GM19463 (cell line): ENCODE results near the gene LRBA.
"Not testable (repeated sequence)": the region's sequence is repeated elsewhere in the genome, so short reads cannot be mapped to it uniquely, and the experiment has no call there.

ENCODE experiments used
- ATAC-seq: cut with Tn5 transposase; IDR thresholded peaks from one replicate; pipeline ENCODE4 v1.9.1; 2021; ENCODE audit warnings: mild to moderate bottlenecking, moderate library complexity; ENCODE audit not compliant: unreplicated experiment

The LRBA gene

DNA sequence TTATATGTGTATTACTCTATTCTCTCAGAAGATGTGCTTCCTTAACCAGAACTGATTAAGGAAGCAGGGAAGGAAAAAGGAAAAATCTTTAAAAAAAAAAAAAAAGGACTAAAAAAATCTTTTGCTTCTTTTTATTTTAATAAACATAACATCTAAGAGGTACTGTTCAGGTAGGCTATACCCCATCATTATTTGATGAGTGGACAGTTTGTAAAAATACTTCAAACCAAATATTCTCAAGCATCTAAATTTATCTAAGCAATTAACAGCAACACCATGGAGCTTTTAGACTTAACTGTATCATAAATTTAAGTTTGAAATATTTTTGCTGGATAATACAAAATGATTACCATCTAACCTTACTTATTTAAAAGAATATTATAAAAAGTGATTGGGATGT lies 264.3 kb downstream of the LRBA start:
- no peak for ATAC-seq

DNA sequence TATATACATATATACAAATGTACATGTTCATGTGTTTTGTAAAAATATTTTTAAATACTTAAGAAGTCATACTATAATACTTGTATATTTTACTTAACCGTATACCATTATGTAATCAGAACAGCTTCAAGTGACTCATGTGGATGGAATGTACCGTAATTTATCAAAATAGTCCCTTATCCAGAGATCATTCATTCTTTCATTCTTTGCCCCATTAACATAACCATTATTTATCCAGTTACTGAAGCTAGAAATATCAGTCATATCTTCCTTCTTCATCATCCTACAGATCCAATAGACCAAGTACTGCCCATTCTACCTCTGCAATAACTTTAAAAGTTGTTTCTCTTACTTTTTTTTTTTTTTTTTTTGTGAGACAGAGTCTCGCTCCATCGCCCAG lies 268.9 kb downstream of the LRBA start:
- no peak for ATAC-seq

DNA sequence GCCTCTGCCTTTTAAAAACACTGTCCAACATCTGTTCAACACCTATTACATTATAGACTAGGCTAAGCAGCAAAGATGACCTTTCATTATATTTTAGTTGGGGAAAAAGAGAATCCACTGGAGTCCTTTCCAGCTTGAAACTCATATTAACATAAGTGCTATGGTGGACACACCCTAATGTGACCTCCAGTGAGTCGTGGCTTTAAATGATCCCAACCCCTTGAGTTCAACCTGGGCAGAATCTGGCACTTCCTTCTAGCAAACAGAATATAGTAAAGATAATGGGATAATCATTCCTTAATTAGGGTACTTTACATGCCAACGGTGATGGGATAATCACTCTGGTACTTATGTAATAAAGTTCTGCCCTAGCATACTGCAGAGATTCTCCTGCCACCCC lies 270.5 kb downstream of the LRBA start:
- ATAC-seq, result no peak

DNA sequence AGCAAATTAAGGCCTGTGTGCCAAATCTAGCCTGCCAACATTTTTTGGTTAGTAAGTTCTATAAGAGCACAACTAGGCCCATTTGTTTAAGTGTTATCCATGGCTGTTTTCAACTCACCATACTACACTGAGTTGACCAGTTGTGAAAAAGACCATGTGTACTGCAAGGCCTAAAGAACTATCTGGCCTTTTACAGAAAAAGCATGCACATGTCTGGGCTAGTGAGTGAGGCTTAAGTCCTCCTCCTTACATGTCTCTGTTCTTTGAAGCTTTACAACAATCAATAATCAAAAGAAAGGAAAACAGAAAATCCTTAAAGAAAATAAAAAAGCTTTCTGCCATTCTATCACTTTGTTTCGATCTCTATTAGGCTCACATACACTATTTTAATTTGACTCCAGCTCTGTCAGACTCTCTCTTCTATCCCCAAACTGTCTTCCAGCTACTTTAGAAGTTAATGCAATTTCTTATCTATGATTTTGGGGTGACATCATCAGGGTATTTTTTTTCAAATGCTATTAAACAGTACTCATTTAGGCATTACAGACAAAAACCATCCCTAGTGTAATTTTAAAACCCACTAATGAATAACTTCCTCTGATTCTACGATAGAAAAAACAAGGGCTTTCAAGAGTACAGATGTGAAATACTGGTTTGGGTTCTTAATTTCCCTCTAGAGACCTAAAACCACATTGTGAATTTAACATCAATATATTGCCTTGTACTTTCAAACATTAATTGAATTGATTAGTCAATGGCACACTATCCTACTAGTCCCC lies 271.3 kb downstream of the LRBA start:
- no peak for ATAC-seq

DNA sequence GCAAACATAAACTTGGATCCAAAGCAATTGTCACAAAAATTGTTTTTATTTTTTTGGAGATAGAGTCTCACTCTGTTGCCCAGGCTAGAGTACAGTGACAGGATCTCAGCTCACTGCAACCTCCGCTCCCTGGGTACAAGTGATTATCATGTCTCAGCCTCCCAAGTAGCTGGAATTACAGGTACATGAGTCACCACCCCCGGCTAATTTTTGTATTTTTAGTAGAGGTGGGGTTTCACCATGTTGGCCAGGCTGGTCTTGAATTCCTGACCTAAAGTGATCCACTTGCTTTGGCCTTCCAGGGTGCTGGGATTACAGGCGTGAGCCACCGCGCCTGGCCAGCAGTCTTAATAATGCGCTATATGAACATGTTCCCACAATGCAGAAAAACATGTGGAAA lies 272.2 kb downstream of the LRBA start:
- not testable (repeated sequence) for ATAC-seq

DNA sequence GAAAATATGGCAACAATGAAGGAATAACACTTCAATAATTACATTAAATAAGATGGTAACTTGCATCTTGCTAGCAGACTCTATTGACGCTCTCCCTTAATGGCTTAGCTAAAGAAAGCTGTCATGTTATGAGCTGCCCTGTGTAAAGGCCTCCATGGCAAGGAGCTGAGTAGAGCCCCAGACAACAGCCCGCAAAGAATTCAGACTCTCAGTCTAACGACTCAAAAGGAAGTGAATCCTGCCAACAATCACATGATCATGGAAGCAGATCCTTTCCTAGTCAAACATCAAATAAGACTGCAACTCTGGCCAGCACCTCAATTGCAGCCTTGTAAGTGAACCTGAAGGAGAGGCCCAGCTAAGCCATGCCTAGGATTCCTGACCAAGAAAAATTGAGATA lies 275.5 kb downstream of the LRBA start:
- no peak for ATAC-seq

DNA sequence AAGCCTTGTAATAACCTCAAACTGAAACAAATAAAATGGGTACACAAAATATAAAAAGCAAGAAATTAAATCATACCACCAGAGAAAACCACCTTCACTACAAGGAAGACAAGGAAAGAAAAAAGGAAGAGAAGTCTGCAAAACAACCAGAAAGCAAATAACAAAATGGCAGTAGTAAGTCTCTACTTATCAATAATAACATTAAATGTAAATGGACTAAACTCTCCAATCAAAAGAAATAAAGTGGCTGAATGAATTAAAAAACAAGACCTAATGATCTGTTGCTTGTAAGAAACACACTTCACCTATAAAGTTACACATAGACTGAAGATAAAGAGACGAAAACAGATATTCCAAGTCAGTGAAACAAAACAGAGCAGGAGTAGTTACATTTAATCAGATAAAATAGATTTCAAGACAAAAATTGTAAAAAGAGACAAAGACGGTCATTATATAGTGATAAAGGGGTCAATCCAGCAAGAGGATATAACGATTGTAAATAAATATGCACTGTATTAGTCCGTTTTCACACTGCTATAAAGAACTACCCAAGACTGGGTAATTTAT lies 289.0 kb downstream of the LRBA start:
- no peak for ATAC-seq

DNA sequence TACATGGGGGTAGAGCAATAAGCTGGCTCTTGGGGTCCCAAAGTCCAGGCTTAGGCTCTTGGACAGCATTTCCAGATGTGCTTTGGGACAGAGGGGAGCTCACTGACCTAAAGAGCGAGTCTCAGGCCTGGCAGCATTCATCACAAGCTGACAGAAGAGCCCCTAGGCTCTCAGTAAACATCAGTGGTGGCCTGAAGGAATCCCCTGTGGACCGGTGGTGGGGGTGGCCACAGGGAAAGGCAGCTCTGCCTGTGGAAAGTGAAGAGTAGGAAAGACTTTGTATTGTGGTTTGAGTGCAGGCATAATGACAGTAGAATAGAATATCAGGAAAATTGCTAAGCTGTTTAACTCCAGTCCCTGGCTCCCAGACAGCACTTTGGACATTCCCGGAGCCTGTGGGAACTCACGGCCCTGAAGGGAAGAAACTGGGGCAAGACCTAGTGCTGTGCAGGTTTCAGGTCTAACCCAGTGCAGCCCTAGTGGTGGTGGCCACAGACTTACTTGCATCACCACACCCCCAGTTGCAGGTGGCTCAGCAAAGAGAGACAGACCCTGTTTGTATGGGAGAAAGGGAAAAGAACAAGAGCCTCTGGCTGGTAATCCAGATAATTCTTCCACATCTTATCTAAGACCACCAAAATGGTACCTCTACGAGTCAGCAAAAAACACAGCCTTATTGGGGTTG lies 291.2 kb downstream of the LRBA start:
- ATAC-seq, result no peak

DNA sequence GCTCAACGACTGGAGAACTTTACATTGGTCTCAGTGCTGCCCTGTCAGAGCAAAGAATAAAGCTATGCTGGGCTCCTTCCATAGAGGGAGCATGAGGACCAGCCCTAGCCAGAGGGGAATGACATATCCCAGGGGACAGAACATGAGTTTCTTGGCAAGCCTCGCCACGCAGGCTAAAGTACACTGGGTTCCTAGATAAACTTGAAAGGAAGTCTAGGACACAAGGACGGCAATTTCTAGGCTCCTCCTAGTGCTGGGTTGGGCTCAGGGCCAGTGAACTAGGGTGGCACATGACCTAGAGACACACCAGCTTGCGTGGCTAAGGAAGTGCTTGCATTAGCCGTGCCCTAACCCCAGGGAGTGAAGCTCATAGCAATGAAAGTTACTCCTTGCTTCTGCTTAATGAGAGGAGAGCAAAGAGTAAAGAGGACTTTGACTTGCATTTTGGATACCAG lies 292.1 kb downstream of the LRBA start:
- ATAC-seq, result no peak

DNA sequence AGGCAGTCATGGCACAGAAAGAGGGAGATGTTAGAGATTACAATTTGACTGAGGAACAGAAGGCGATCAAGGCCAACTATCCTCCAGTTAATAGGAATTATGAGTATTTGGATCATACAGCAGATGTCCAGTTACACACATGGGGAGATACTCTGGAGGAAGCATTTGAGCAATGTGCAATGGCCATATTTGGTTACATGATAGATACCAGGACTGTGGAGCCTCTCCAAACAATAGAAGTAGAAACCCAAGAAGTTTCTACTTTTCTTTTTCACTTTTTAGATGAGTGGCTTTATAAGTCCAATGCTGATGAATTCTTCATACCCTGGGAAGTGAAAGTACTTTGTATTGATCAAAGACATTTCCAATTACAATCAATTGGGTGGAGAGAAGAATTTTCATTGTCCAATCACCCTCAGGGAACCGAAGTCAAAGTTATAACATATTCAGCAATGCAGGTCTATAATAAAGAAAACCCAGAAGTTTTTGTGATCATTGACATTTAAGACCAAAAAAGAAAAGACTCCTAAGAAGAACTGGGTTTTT lies 294.0 kb downstream of the LRBA start:
- no peak for ATAC-seq

DNA sequence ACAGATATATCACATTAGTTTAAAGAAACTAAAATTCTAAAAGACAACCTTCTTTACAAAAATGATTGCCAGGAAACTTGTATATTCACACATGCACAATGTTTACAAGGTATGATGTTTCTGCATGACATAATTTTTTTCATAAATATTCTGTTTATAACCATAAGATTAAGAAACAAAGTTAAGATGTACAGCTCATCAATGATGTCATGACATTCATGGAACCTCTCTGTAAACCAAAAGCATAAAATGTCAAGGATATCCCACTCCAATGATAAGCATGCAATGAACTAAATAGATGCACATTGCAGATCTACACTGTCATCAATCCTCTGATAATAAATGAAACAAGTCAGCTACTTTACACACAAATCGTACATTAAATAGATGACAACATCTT lies 297.1 kb downstream of the LRBA start:
- ATAC-seq, result no peak

DNA sequence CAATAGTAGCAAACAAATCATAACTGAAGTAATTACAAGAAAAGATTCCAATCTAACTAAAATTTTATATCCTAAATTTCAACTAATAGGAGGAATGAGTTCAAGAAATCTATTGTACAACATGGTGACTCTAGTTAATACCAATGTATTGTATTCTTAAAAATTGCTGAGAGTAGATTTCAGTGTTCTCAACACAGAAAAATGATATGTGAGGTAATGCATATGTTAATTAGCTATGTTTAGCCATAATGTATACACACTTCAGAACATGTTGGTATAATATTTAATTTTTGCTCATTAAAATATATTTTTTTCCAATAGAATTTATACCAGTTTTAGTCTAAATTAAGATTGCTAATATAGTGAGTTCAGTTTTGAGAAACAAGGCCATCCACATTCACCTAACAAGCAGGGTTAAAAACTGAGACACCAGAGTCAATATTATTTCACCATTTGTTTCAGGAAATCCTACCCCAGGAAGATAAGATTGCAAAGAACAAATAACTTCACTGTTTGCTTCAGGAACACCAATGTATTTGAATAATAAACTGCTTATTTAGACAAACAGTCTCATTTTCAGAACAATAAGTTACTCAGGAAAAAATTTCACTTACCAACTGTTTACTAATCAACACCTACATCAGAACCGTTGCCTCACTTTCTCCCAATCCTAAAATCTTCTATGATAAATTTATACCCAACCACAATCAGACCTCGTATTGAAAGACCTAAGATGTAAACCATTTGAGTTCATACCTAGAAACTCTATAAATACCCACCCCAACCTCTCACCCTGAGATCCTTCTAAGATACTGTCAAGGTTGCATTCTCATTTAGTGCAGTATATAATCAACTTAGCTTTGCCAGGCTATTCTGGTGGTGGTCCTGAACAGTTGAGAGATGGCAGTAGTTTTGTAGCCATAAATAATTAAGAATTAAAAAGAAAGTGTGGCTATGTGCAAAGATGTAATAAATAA lies 300.3 kb downstream of the LRBA start:
- no peak for ATAC-seq

DNA sequence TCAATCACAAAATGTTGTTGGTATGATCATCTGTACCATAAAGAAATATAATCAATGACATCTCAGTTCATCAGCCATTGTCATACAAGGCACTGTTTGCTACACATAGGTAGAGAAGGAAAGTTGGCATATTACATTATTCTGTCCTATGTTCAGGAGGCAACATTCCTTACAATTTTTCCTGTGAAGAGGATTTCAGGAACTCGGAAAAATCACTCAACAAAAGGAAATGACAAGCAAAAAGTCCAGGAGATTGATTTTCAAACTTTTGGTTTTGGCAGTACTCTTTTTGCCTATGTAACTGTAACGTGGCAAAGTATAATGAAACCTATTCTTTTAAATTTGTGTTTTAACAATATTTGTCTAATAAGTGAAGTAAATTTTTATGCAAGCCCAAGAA lies 301.8 kb downstream of the LRBA start:
- ATAC-seq, result no peak

DNA sequence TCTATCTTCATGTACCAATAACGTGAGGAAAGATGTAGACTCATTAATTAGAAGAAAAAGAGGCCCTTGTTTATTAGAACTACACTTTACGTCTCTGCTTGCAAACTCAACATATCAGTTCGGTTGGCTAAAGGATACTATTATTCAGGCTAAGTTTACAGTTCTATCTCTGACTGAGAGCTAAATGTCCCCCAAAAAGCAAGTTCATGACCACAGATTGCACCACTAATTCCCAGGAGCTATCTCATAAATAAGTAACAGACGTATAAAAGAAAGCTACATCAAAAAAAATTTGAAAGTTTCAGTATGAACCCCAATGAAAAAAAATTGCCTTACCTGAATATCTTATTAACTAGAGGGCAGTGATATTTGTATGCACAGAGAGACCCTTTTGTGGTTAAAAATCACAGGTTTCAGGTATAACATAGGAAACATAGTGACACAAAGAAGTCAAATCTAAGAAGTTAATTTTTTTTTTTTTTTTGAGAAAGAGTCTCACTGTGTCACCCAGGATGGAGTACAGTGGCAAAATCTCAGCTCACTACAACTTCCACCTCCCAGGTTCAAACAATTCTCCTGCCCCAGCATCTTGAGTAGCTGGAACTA lies 304.2 kb downstream of the LRBA start:
- ATAC-seq, result no peak

DNA sequence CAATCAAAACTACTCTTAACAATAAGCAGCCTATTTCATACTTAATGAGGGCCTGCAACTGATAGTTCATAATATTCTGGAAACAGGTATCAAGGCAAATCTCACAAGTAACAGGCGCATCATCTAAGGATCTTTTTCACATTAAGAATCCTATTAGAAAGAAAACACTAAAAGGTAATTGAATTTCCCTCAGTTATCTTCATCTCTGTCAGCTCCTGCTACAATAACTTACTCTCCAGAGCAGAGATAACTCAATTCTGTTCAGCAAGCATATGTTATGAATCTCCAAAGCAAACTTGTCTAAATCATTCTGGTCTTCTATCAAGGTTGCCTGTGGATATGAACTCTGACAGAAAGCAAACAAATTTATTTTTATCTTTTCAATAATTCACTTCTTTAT lies 307.1 kb downstream of the LRBA start:
- no peak for ATAC-seq

DNA sequence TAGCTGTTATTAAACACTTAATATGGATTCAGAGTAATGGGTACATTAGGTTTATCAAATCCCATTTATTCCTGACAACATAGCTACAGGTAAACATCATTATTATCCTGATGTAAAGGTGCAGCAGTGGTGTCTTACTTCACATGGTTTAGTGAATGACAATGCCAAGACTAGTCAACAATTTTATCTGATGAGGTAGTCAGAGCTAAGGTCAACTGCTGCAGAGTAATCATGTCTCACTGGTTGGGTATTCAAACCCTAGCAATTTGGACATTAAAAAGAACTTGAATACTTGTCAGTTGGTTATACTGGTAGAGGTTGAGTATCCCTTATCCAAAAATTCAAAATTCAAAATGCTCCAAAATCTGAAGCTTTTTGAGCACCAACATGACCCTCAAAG lies 315.5 kb downstream of the LRBA start:
- no peak for ATAC-seq

DNA sequence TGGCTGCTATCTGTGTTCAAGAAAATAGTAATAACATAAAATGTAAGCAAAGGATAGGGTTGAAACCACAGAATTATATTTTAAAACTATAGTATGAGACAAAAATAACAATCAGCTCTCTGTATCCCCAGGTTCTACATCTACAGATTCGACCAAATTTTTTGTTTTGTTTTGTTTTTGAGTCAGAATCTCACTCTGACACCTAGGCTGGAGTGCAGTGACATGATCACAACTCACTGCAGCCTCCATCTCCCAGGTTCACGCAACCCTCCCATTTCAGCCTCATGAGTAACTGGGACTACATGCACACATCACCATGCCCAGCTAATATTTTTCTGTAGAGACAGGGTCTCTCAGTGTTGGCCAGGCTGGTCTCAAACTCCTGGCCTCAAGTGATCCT lies 319.9 kb downstream of the LRBA start:
- ATAC-seq, result no peak

DNA sequence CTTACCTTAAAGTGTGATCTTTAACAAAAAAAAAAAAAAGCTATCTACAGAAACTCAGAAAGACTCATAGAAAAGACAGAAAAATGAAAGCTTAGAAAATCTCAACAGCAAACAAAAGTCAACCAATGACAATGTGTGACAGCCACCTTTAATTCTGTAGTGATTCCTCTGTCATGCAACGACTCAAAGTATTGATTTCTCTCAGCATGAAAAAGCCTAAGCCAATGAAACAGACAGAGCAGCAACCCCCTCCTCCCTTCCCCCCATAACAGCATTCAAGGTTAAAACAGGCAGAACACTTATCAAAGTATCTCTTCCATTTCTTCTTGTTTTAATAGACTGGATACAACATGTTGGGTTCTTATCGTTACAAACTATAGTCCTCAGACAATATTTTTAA lies 320.6 kb downstream of the LRBA start:
- no peak for ATAC-seq

DNA sequence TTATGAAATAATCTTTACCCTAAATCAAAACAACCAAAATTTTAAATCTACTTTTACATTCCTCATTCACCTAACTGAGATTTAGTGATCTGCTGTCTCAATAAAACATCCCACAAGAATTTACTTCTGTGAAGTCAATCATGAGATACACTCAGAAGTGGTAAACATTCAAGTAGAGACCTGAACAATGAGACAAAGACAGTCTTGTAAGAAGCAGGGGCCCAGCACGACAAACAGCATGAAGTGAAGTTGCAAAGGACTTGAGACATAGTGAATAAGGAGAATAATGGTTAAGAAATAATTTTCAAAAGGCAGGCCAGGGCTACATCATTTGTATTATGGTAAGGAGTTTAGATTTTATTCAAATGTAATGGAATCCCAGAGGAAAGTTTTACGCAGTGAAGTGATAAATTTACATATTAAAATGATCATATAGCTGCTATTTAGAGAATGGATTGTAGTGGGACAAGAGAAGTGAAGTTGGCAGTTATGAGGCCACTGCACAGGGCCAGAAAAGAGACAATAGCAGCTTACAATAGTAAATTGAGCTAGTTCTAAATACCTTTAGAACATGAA lies 331.2 kb downstream of the LRBA start:
- ATAC-seq, result no peak

DNA sequence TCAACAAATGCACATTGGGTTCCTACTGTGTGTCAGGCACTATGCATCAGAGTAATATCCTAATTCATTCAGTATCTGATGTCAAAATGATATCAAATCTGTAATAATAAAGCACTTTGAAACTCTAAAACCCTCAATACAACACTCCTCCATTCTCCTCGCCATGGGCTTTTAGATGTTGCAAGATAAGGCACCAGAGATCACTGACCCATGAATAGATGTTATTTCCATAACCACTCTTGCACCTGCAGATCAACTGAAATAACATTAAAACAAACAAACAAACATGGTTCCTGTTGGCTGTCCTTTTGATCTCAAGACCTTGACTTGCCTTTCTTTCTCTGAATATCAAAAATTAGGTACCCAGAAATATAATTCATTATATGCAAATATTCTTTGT lies 333.0 kb downstream of the LRBA start:
- ATAC-seq, result no peak
